Right lobe of liver (tissue), 4 donors: ENCODE results near the gene CNPY1.

Source experiments
- CTCF ChIP-seq, 4 donors: fragments of 200-600 bp in 3 of 4; fragments of 450-650 bp in 1 of 4; IDR thresholded peaks; one replicate each; pipeline versions ENCODE4 v1.5.1 to v1.8.0; 2016 to 2022; ENCODE audit warnings: antibody characterized with exemption in 4 of 4, mild to moderate bottlenecking in 2 of 4
- POLR2A ChIP-seq: fragments of 450-650 bp; IDR thresholded peaks from one replicate; pipeline ENCODE4 v1.6.1; 2017; ENCODE audit warnings: antibody characterized with exemption, mild to moderate bottlenecking
- donor health status: DM: no; HTN: no; CAD: no.
- donor health status: DM: no; HTN: no; CAD: no.
- donor health status: DM: no; HTN: yes; CAD: no.

GRCh38 chr7:155459700-155460461, 86.5 kb downstream of the CNPY1 start:
- TF ChIP-seq CTCF (IDR thresholded peaks at IDR 0.05) = no peak
- no peak for TF ChIP-seq POLR2A
